Left ventricle myocardium inferior (tissue), 1 donor: ENCODE measurements around the gene WDFY4. TPM values are rescaled to one million over a fixed set of nuclear protein-coding genes. Genes with fewer than 3 reads are reported as not detected.

ENCODE experiments used
- DNase-seq: peaks from one replicate; pipeline ENCODE4 v3.0.0-alpha.2; 2020
- H3K27ac ChIP-seq: fragments of 200-600 bp; replicated peaks from 2 replicates; pipeline ENCODE4 v1.8.0; 2021
- H3K27me3 ChIP-seq: fragments of 200-600 bp; 2 replicates; pipeline ENCODE4 v1.8.0; 2021; ENCODE audit warnings: low read depth
- H3K36me3 ChIP-seq: fragments of 200-600 bp; 2 replicates; pipeline ENCODE4 v1.8.0; 2021
- H3K4me1 ChIP-seq: fragments of 200-600 bp; 2 replicates; pipeline ENCODE4 v1.8.0; 2021
- H3K4me3 ChIP-seq: fragments of 200-600 bp; 2 replicates; pipeline ENCODE4 v1.8.0; 2021; ENCODE audit warnings: mild to moderate bottlenecking, moderate library complexity
- H3K9me3 ChIP-seq: fragments of 200-600 bp; replicated peaks from 2 replicates; pipeline ENCODE4 v1.8.0; 2021
- CTCF ChIP-seq: fragments of 200-600 bp; IDR thresholded peaks from 2 replicates; pipeline ENCODE4 v1.8.0; 2021; ENCODE audit warnings: antibody characterized with exemption, mild to moderate bottlenecking, borderline replicate concordance
- intact Hi-C: fragments of 100-400 bp; cut with micrococcal nuclease; formaldehyde crosslinking; loops from one replicate; pipeline ENCODE4 v1.11.0; 2022
- total RNA-seq: library from RNA; stranded (reverse); fragmentation: NEBNext Ultra II Directional; extraction: Animal tissue kit (Norgen Biotek cat#: 25700); gene quantifications from one replicate; pipeline ENCODE4 v1.2.1, GENCODE V29; 2021
- donor health status: DM: no; HTN: yes; CAD: no; lungs with severe emphysema.

The WDFY4 gene
- total RNA-seq, 1 donor from 2014 or later: 1.5 TPM

- peaks cover 10% of the 10 kb centered on the region for H3K4me1 ChIP-seq
- H3K36me3 ChIP-seq: no peaks in the 10 kb centered on the region
- TF ChIP-seq CTCF: no peak
- H3K27me3 ChIP-seq: peaks cover under 1% of the 10 kb centered on the region
- H3K9me3 ChIP-seq: no peaks in the 10 kb centered on the region
- no peak overlapping the region for H3K27ac ChIP-seq
- intact Hi-C loops: no loop called here
- H3K4me3 ChIP-seq: no peak overlapping the region
- DNase-seq: no peak
Observed at GRCh38 chr10:48765527-48765926, 80.9 kb downstream of the WDFY4 start.

GRCh38 chr10:48767373-48768143, 82.9 kb downstream of the WDFY4 start:
- Histone ChIP-seq H3K36me3 (no peaks in the 10 kb centered on the region), H3K27me3 (no peaks in the 10 kb centered on the region), H3K4me3 (no peak overlapping the region), H3K9me3 (no peaks in the 10 kb centered on the region), H3K4me1 (no peaks in the 10 kb centered on the region), H3K27ac (no peak overlapping the region)
- no peak for TF ChIP-seq CTCF
- intact Hi-C loops: no loop called here
- DNase-seq: no peak

- Histone ChIP-seq H3K4me3 (no peak overlapping the region), H3K27ac (no peak overlapping the region), H3K27me3 (no peaks in the 10 kb centered on the region), H3K4me1 (no peaks in the 10 kb centered on the region), H3K36me3 (no peaks in the 10 kb centered on the region), H3K9me3 (no peaks in the 10 kb centered on the region)
- intact Hi-C loops: no loop called here
- no peak for TF ChIP-seq CTCF
- DNase-seq: no peak
Observed at GRCh38 chr10:48768144-48768766, 83.6 kb downstream of the WDFY4 start.

- no peaks in the 10 kb centered on the region for H3K27me3 ChIP-seq
- intact Hi-C loops: no loop called here
- no peaks in the 10 kb centered on the region for H3K36me3 ChIP-seq
- DNase-seq: no peak
- no peaks in the 10 kb centered on the region for H3K9me3 ChIP-seq
- H3K27ac ChIP-seq: no peak overlapping the region
- no peak for TF ChIP-seq CTCF
- no peaks in the 10 kb centered on the region for H3K4me1 ChIP-seq
- no peak overlapping the region for H3K4me3 ChIP-seq
Observed at GRCh38 chr10:48768926-48769325, 84.3 kb downstream of the WDFY4 start.

- no peak overlapping the region for H3K27ac ChIP-seq
- H3K4me3 ChIP-seq: no peak overlapping the region
- H3K9me3 ChIP-seq: no peaks in the 10 kb centered on the region
- intact Hi-C loops: no loop called here
- H3K27me3 ChIP-seq: no peaks in the 10 kb centered on the region
- no peak for DNase-seq
- H3K4me1 ChIP-seq: no peaks in the 10 kb centered on the region
- no peak for TF ChIP-seq CTCF
- H3K36me3 ChIP-seq: no peaks in the 10 kb centered on the region
Observed at GRCh38 chr10:48769706-48770435, 85.2 kb downstream of the WDFY4 start.
